ENCODE results near the gene ATP5F1D. TPM values are rescaled to one million over a fixed set of nuclear protein-coding genes. Genes with fewer than 3 reads are reported as not detected.
"Not testable (repeated sequence)": the region's sequence is repeated elsewhere in the genome, so short reads cannot be mapped to it uniquely, and the experiment has no call there.

Gene ATP5F1D
- total RNA-seq (100 to 1,000 TPM in 7 of 9 donors, 10 to 100 TPM in 2; 78.9 to 435 (median 205) TPM), polyA plus RNA-seq (1,000 to 10,000 TPM in 1 of 3 donors, 100 to 1,000 TPM in 1, 10 to 100 TPM in 1; 15.6 to 1,534 (median 925) TPM)
- long read RNA-seq, donor 1, transcript ATP5F1D-202 (5 exons, 704 nt), result major isoform, 92 of 150 reads
- long read RNA-seq, donor 1, transcript ATP5F1D-209 (3 exons, 343 nt), result minor isoform, 5 of 150 reads
- long read RNA-seq, donor 1, transcript ATP5F1D-201 (4 exons, 997 nt), result minor isoform, 47 of 150 reads
- long read RNA-seq, donor 1, partial matches to known transcripts, result 0 of 150 reads
- long read RNA-seq, donor 1, other reads (novel, unspliced or antisense), result 0 of 150 reads
- long read RNA-seq, donor 2, transcript ATP5F1D-201 (4 exons, 997 nt), result minor isoform, 30 of 111 reads
- long read RNA-seq, donor 2, transcript ATP5F1D-202 (5 exons, 704 nt), result major isoform, 74 of 111 reads
- long read RNA-seq, donor 2, partial matches to known transcripts, result 0 of 111 reads
- long read RNA-seq, donor 2, other reads (novel, unspliced or antisense), result 0 of 111 reads
- long read RNA-seq, donor 3, transcript ATP5F1D-202 (5 exons, 704 nt), result major isoform, 71 of 106 reads
- long read RNA-seq, donor 3, transcript ATP5F1D-201 (4 exons, 997 nt), result minor isoform, 23 of 106 reads
- long read RNA-seq, donor 3, partial matches to known transcripts, result 6 of 106 reads
- long read RNA-seq, donor 3, other reads (novel, unspliced or antisense), result 0 of 106 reads
- long read RNA-seq, donor 4, transcript ATP5F1D-202 (5 exons, 704 nt), result major isoform, 358 of 446 reads
- long read RNA-seq, donor 4, transcript ATP5F1D-201 (4 exons, 997 nt), result minor isoform, 67 of 446 reads
- long read RNA-seq, donor 4, partial matches to known transcripts, result 4 of 446 reads
- long read RNA-seq, donor 4, other reads (novel, unspliced or antisense), result 12 of 446 reads
- long read RNA-seq, donor 5, transcript ATP5F1D-202 (5 exons, 704 nt), result major isoform, 304 of 411 reads
- long read RNA-seq, donor 5, transcript ATP5F1D-201 (4 exons, 997 nt), result minor isoform, 65 of 411 reads
- long read RNA-seq, donor 5, partial matches to known transcripts, result 32 of 411 reads
- long read RNA-seq, donor 5, other reads (novel, unspliced or antisense), result 4 of 411 reads
- long read RNA-seq, donor 6, transcript ATP5F1D-202 (5 exons, 704 nt), result major isoform, 363 of 429 reads
- long read RNA-seq, donor 6, transcript ATP5F1D-201 (4 exons, 997 nt), result minor isoform, 51 of 429 reads
- long read RNA-seq, donor 6, partial matches to known transcripts, result 4 of 429 reads
- long read RNA-seq, donor 6, other reads (novel, unspliced or antisense), result 7 of 429 reads
- long read RNA-seq, donor 7, transcript ATP5F1D-202 (5 exons, 704 nt), result major isoform, 42 of 60 reads
- long read RNA-seq, donor 7, transcript ATP5F1D-201 (4 exons, 997 nt), result minor isoform, 13 of 60 reads
- long read RNA-seq, donor 7, partial matches to known transcripts, result 0 of 60 reads
- long read RNA-seq, donor 7, other reads (novel, unspliced or antisense), result 0 of 60 reads
- long read RNA-seq, donor 8, transcript ATP5F1D-201 (4 exons, 997 nt), result minor isoform, 40 of 153 reads
- long read RNA-seq, donor 8, transcript ATP5F1D-202 (5 exons, 704 nt), result major isoform, 108 of 153 reads
- long read RNA-seq, donor 8, partial matches to known transcripts, result 0 of 153 reads
- long read RNA-seq, donor 8, other reads (novel, unspliced or antisense), result 0 of 153 reads
- long read RNA-seq, donor 9, transcript ATP5F1D-201 (4 exons, 997 nt), result minor isoform, 17 of 97 reads
- long read RNA-seq, donor 9, transcript ATP5F1D-202 (5 exons, 704 nt), result major isoform, 69 of 97 reads
- long read RNA-seq, donor 9, partial matches to known transcripts, result 6 of 97 reads
- long read RNA-seq, donor 9, other reads (novel, unspliced or antisense), result 0 of 97 reads
- long read RNA-seq, donor 10, transcript ATP5F1D-202 (5 exons, 704 nt), result major isoform, 41 of 64 reads
- long read RNA-seq, donor 10, transcript ATP5F1D-201 (4 exons, 997 nt), result minor isoform, 18 of 64 reads
- long read RNA-seq, donor 10, partial matches to known transcripts, result 0 of 64 reads
- long read RNA-seq, donor 10, other reads (novel, unspliced or antisense), result 0 of 64 reads

DNA sequence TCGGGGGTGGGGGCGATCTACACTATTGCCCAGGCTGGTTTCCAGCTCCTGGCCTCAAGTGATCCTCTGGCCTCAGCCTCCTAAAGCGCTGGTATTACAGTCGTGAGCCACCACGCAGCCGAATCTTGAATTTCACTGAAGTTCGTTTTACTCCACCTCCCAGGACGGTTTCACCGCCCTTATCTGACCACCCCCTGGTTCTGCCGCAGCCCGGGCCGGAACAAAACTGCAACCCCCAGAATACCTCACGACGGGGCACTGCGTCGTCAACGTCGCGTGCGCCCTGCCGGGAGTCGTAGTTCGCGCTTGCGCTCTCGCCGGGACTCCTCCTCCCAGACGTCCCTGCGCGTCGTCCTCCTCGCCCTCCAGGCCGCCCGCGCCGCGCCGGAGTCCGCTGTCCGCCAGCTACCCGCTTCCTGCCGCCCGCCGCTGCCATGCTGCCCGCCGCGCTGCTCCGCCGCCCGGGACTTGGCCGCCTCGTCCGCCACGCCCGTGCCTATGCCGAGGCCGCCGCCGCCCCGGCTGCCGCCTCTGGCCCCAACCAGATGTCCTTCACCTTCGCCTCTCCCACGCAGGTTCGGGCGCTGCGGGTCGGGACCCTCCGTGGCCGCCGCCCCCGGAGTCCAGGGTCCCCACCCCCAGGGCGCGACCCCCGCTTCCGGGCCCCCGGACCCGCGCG lies at the start of gene ATP5F1D:
Gene ATP5F1D (plus strand): TSS at position 335 of the 679 bp plus-strand sequence. CDS start 100 bp downstream, at position 435.
- Histone ChIP-seq H3K9me3 (replicated peaks in 1 of 3) (no peaks in the 10 kb centered on the region), H3K4me3 (peak within 1 kb of the TSS; percentile 22 to 91 (median 50)), H3K27me3 (no peaks in the 10 kb centered on the region), H3K4me1 (replicated peaks in 1 of 2) (peaks cover 62 to 68% of the 10 kb centered on the region in 2 donors), H3K36me3 (replicated peaks in 1 of 2) (no peaks in the 10 kb centered on the region), H3K27ac (peak within 1 kb of the TSS; percentile 30 to 99 (median 89))
- DNase-seq, result peak; percentile 93 to 96 (median 95)
- intact Hi-C loops (cut with DNase I), result no loop called here
- TF ChIP-seq POLR2A (IDR thresholded peaks at IDR 0.05), result peak; percentile 65 to 82
- TF ChIP-seq, protein P1, sequence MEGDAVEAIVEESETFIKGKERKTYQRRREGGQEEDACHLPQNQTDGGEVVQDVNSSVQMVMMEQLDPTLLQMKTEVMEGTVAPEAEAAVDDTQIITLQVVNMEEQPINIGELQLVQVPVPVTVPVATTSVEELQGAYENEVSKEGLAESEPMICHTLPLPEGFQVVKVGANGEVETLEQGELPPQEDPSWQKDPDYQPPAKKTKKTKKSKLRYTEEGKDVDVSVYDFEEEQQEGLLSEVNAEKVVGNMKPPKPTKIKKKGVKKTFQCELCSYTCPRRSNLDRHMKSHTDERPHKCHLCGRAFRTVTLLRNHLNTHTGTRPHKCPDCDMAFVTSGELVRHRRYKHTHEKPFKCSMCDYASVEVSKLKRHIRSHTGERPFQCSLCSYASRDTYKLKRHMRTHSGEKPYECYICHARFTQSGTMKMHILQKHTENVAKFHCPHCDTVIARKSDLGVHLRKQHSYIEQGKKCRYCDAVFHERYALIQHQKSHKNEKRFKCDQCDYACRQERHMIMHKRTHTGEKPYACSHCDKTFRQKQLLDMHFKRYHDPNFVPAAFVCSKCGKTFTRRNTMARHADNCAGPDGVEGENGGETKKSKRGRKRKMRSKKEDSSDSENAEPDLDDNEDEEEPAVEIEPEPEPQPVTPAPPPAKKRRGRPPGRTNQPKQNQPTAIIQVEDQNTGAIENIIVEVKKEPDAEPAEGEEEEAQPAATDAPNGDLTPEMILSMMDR (IDR thresholded peaks at IDR 0.05), result no peak
- WGBS, 4 donors, result 1 to 2% (median 1%) methylated on average over 18 to 79 of the region's 79 CpGs

DNA sequence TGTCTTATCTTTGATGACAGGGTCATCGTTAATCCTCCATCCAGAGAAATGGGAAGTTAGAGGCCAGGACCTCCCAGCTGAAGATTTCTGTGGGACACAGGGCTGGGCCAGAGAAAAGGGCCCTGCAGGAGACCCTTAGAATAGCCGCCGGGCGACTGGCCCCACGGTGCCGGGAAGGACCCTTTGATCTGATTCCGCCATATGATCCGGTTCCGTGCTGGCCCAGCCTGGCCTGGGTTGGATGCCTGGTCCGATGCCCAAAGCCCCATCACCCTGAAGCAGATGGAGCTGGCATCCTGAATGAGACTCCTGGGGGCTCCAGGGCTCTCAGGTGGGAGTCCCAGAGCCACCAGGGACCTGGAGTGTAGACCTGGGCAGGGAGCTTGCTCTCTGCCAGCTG lies 42.0 kb upstream of the ATP5F1D start:
- intact Hi-C loops (cut with DNase I), result no loop called here
- no peak for TF ChIP-seq POLR2A (IDR thresholded peaks at IDR 0.05)
- TF ChIP-seq, protein P1 (IDR thresholded peaks at IDR 0.05), result no peak
- Histone ChIP-seq H3K27ac (no peak overlapping the region), H3K9me3 (replicated peaks in 1 of 3) (no peaks in the 10 kb centered on the region), H3K4me1 (replicated peaks in 1 of 2) (peaks cover 0 to 11% of the 10 kb centered on the region in 2 donors), H3K4me3 (no peak overlapping the region), H3K27me3 (no peaks in the 10 kb centered on the region), H3K36me3 (replicated peaks in 1 of 2) (no peaks in the 10 kb centered on the region)
- no peak for DNase-seq
- WGBS, 4 donors, result 75 to 95% (median 90%) methylated on average over 3 to 10 of the region's 10 CpGs

DNA sequence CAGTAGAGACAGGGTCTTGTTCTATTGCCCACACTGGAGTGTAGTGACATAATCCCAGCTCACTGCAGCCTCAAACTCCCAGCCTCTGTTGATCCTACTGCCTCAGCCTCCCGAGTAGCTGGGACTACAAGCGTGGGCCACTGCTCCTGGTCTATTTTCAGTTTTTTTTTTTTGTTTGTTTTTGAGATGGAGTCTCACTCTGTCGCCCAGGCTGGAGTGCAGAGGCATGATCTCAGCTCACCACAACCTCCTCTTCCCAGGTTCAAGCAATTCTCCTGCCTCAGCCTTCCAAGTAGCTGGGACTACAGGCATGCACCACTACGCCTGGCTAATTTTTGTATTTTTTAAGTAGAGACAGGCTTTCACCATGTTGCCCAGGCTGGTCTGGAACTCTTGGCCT lies 40.9 kb upstream of the ATP5F1D start:
- H3K9me3 ChIP-seq (replicated peaks in 1 of 3); H3K4me3 ChIP-seq; intact Hi-C loops (cut with DNase I); H3K27ac ChIP-seq; H3K27me3 ChIP-seq; H3K36me3 ChIP-seq (replicated peaks in 1 of 2); DNase-seq: not testable (repeated sequence)
- WGBS, 4 donors, result 89 to 95% (median 93%) methylated on average over 4 of the region's 4 CpGs
- H3K4me1 ChIP-seq (replicated peaks in 1 of 2), result peaks cover 4 to 18% of the 10 kb centered on the region in 2 donors

Measured in adrenal gland (tissue), 19 donors.